CD14-positive monocyte (primary cell): ENCODE results near the gene CDCA8. TPM values are rescaled to one million over a fixed set of nuclear protein-coding genes. Genes with fewer than 3 reads are reported as not detected.

Experiments used
- DNase-seq, 3 donors: peaks; one replicate each; pipeline ENCODE4 v3.0.0-alpha.2; 2011 to 2022
- H2AFZ ChIP-seq: 2 replicates; pipeline ENCODE4 v1.6.0; 2012; ENCODE audit warnings: mild to moderate bottlenecking, low read depth, low read length, inconsistent platforms; ENCODE audit not compliant: insufficient read depth, poor library complexity, severe bottlenecking
- H3K27ac ChIP-seq, 2 donors: 1 replicate in 1 of 2; 2 replicates in 1 of 2; pipeline ENCODE4 v1.5.1; 2012 to 2013; ENCODE audit warnings: low read length in 2 of 2, control low read depth in 1 of 2, inconsistent platforms in 1 of 2, low read depth in 1 of 2, mild to moderate bottlenecking in 1 of 2
- H3K27me3 ChIP-seq, 2 donors: one replicate each; pipeline versions ENCODE4 v1.6.0 to v1.6.1; 2011 to 2013; ENCODE audit warnings: low read length in 2 of 2; ENCODE audit not compliant: control insufficient read depth in 2 of 2, insufficient read depth in 2 of 2
- H3K36me3 ChIP-seq, 2 donors: replicated peaks in 1 of 2; 1 replicate in 1 of 2; 2 replicates in 1 of 2; pipeline versions ENCODE4 v1.5.1 to v1.6.1; 2012 to 2013; ENCODE audit warnings: low read length in 2 of 2, control low read depth in 1 of 2, inconsistent platforms in 1 of 2, mild to moderate bottlenecking in 1 of 2; ENCODE audit not compliant: insufficient read depth in 2 of 2, control insufficient read depth in 1 of 2
- H3K4me1 ChIP-seq, 2 donors: 1 replicate in 1 of 2; 2 replicates in 1 of 2; pipeline versions ENCODE4 v1.5.1 to v1.6.1; 2012 to 2013; ENCODE audit warnings: low read length in 2 of 2, control low read depth in 1 of 2, inconsistent platforms in 1 of 2, mild to moderate bottlenecking in 1 of 2, moderate library complexity in 1 of 2; ENCODE audit not compliant: insufficient read depth in 2 of 2, control insufficient read depth in 1 of 2
- H3K4me2 ChIP-seq: replicated peaks from 2 replicates; pipeline ENCODE3; 2012; ENCODE audit warnings: low read length, moderate library complexity, mild to moderate bottlenecking; ENCODE audit not compliant: poor library complexity, severe bottlenecking; ENCODE audit errors: extremely low read depth
- H3K4me3 ChIP-seq, 3 experiments: fragments of 200-600 bp in 1 of 3; sonication (generic) in 1 of 3; replicated peaks in 1 of 3; 1 replicate in 2 of 3; 2 replicates in 1 of 3; pipeline ENCODE4 v1.5.1; 2011 to 2013; ENCODE audit warnings: low read length in 3 of 3, mild to moderate bottlenecking in 3 of 3, control low read depth in 2 of 3, low read depth in 2 of 3, inconsistent platforms in 1 of 3, moderate library complexity in 1 of 3
- H3K79me2 ChIP-seq: 2 replicates; pipeline ENCODE4 v1.6.0; 2012; ENCODE audit warnings: mild to moderate bottlenecking, control low read depth, inconsistent platforms, low read length, moderate library complexity; ENCODE audit not compliant: insufficient read depth
- H3K9ac ChIP-seq: 2 replicates; pipeline ENCODE4 v1.6.0; 2017; ENCODE audit warnings: low read length, mild to moderate bottlenecking; ENCODE audit not compliant: insufficient read depth, poor library complexity, severe bottlenecking
- H3K9me3 ChIP-seq, 2 donors: replicated peaks in 1 of 2; 1 replicate in 1 of 2; 2 replicates in 1 of 2; pipeline versions ENCODE4 v1.5.1 to v1.6.1; 2012 to 2013; ENCODE audit warnings: low read length in 2 of 2, control low read depth in 1 of 2; ENCODE audit not compliant: control insufficient read depth in 1 of 2, insufficient read depth in 1 of 2
- H4K20me1 ChIP-seq: 2 replicates; pipeline ENCODE4 v1.6.0; 2012; ENCODE audit warnings: mild to moderate bottlenecking, low read length, control low read depth, moderate library complexity; ENCODE audit not compliant: insufficient read depth
- H3K27ac Mint-ChIP-seq, 7 donors: one replicate each; pipeline ENCODE4 v1.8.0; 2020; ENCODE audit warnings: mild to moderate bottlenecking in 7 of 7, mixed read lengths in 7 of 7, moderate library complexity in 6 of 7, inconsistent platforms in 2 of 7
- H3K27me3 Mint-ChIP-seq, 3 donors: one replicate each; pipeline ENCODE4 v1.8.0; 2021 to 2022; ENCODE audit warnings: low read depth in 3 of 3, mild to moderate bottlenecking in 3 of 3, mixed read lengths in 3 of 3, moderate library complexity in 3 of 3, inconsistent platforms in 1 of 3
- H3K36me3 Mint-ChIP-seq, 2 donors: one replicate each; pipeline ENCODE4 v1.8.0; 2020; ENCODE audit warnings: mixed read lengths in 2 of 2, inconsistent platforms in 1 of 2, mild to moderate bottlenecking in 1 of 2
- H3K4me1 Mint-ChIP-seq: one replicate; pipeline ENCODE4 v1.8.0; 2020; ENCODE audit warnings: mild to moderate bottlenecking, mixed read lengths
- H3K4me3 Mint-ChIP-seq, 2 donors: one replicate each; pipeline ENCODE4 v1.8.0; 2020; ENCODE audit warnings: mild to moderate bottlenecking in 2 of 2, mixed read lengths in 2 of 2, moderate library complexity in 1 of 2
- H3K9me3 Mint-ChIP-seq, 7 donors: one replicate each; pipeline ENCODE4 v1.8.0; 2020 to 2022; ENCODE audit warnings: mixed read lengths in 7 of 7, mild to moderate bottlenecking in 6 of 7, moderate library complexity in 6 of 7, inconsistent platforms in 2 of 7
- CTCF ChIP-seq: fragments of 200-600 bp; IDR thresholded peaks from one replicate; pipeline ENCODE4 v1.8.0; 2022; ENCODE audit warnings: antibody characterized with exemption, mild to moderate bottlenecking
- WGBS: methylation state at CpG from one replicate; pipeline ENCODE4 v1.1.5; 2013; ENCODE audit warnings: missing lambda C conversion rate; ENCODE audit not compliant: insufficient coverage; 5-methylcytosine and 5-hydroxymethylcytosine counted together
- intact Hi-C, 2 donors: fragments of 100-400 bp; cut with micrococcal nuclease; formaldehyde crosslinking; loops; one replicate each; pipeline versions ENCODE4 v1.15.0 to v1.15.1; 2023
- polyA plus RNA-seq, 3 donors: library from polyadenylated mRNA; depleted of rRNA in 1 of 3; unstranded in 2 of 3; stranded (reverse) in 1 of 3; fragments of 300-500 nt in 2 of 3; fragments of >200 nt in 1 of 3; fragmentation: Illumina TruSeq in 2 of 3; gene quantifications; 1 replicate in 2 of 3; 2 replicates in 1 of 3; pipeline ENCODE4 v1.2.3, GENCODE V29; 2012 to 2021

Gene CDCA8
- polyA plus RNA-seq, 3 donors, result 0.09 to 0.67 (median 0.60) TPM

DNA sequence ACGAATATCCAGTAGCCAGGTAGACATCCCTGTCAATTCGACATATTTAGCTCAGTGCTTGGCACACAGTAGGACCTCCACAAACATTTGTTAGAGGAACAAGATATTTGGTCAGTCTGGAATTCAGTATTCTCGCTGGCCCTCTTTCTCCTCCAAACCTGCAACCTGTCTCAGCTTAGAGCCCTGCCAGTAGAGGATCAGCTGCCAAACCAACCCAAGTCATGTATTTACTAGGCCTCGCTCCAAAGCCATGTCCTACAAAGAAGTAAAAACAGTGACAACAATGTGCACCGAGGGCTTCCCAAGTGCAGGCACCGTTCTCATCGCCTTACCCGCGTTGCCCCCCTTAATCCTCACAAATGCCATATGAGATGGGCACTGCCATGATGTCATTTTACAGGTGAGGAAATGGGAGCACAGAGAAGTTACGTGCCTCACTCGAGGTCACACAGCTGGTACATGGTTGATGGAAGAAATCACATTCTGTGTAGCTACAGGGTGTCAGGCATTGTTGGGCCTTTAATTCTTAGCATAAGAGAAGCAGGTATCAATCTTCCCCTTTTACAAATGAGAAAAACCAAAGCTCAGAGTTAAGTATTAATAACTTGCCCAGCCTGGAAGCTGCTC lies 26.0 kb upstream of the CDCA8 start:
- Histone ChIP-seq H3K4me3 (no peak overlapping the region), H4K20me1 (no peaks in the 10 kb centered on the region), H3K9me3 (no peaks in the 10 kb centered on the region), H3K9ac (no peak overlapping the region), H3K36me3 (no peaks in the 10 kb centered on the region), H3K79me2 (no peaks in the 10 kb centered on the region), H3K4me2 (no peak overlapping the region), H3K4me1 (no peaks in the 10 kb centered on the region), H3K27ac (no peak overlapping the region), H3K27me3 (no peaks in the 10 kb centered on the region), H2AFZ (no peak overlapping the region)
- H3K27me3 Mint-ChIP-seq, result peaks cover 3 to 5% (median 4%) of the 10 kb centered on the region in 3 donors
- H3K4me3 Mint-ChIP-seq, result no peak overlapping the region
- WGBS, result no CpG with 5 or more reads among the region's 11 CpGs
- no peaks in the 10 kb centered on the region for H3K36me3 Mint-ChIP-seq
- no peaks in the 10 kb centered on the region for H3K9me3 Mint-ChIP-seq
- intact Hi-C loops, result no loop called here
- DNase-seq, result no peak
- no peaks in the 10 kb centered on the region for H3K4me1 Mint-ChIP-seq
- no peak for TF ChIP-seq CTCF
- peak overlapping the region in 1 of 7 donors; percentile 26 for H3K27ac Mint-ChIP-seq

- H3K9ac ChIP-seq, result no peak overlapping the region
- Mint-ChIP-seq H3K4me3 (no peak overlapping the region), H3K4me1 (no peaks in the 10 kb centered on the region), H3K27ac (no peak overlapping the region), H3K27me3 (peaks cover 4 to 6% (median 6%) of the 10 kb centered on the region in 3 donors), H3K9me3 (no peaks in the 10 kb centered on the region), H3K36me3 (no peaks in the 10 kb centered on the region)
- H3K4me2 ChIP-seq, result no peak overlapping the region
- WGBS, result 93% methylated on average over 17 of the region's 17 CpGs
- no peak overlapping the region for H3K4me3 ChIP-seq
- no peaks in the 10 kb centered on the region for H3K4me1 ChIP-seq
- H2AFZ ChIP-seq, result no peak overlapping the region
- no peaks in the 10 kb centered on the region for H3K27me3 ChIP-seq
- no peaks in the 10 kb centered on the region for H3K9me3 ChIP-seq
- H3K27ac ChIP-seq, result no peak overlapping the region
- DNase-seq, result no peak
- H3K79me2 ChIP-seq, result no peaks in the 10 kb centered on the region
- no peaks in the 10 kb centered on the region for H4K20me1 ChIP-seq
- no peak for TF ChIP-seq CTCF
- intact Hi-C loops, result no loop called here
- no peaks in the 10 kb centered on the region for H3K36me3 ChIP-seq
Observed at GRCh38 chr1:37667023-37667671, 25.2 kb upstream of the CDCA8 start.
